COLO668 (cell line): ENCODE data around the gene UNC5A.
"Not testable (repeated sequence)": the region's sequence is repeated elsewhere in the genome, so short reads cannot be mapped to it uniquely, and the experiment has no call there.

ENCODE experiments used
- DNase-seq: peaks from one replicate; lab custom pipeline; 2025; ENCODE audit not compliant: unreplicated experiment; lab: John Stamatoyannopoulos, UW

Gene UNC5A

DNA sequence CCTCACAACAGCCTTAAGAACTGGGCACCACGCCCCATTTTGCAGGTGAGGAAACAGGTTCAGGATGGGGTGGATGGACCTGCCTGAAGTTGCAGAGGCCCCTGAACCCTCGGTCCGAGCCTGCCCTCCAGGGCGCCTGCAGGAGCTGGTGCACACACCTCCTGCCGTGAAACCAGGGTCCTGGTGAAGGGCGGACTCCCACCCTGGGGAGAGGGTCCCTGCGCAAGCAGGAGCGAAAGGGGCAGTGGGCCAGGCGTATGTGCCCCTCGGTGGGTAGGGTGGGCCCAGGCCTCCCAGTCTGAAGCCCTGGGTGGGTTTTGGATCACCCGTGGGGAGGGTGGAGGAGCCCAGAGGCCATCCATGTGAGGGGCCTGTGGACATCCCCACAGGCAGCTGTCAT lies 50.9 kb downstream of the UNC5A start:
- no peak for DNase-seq

DNA sequence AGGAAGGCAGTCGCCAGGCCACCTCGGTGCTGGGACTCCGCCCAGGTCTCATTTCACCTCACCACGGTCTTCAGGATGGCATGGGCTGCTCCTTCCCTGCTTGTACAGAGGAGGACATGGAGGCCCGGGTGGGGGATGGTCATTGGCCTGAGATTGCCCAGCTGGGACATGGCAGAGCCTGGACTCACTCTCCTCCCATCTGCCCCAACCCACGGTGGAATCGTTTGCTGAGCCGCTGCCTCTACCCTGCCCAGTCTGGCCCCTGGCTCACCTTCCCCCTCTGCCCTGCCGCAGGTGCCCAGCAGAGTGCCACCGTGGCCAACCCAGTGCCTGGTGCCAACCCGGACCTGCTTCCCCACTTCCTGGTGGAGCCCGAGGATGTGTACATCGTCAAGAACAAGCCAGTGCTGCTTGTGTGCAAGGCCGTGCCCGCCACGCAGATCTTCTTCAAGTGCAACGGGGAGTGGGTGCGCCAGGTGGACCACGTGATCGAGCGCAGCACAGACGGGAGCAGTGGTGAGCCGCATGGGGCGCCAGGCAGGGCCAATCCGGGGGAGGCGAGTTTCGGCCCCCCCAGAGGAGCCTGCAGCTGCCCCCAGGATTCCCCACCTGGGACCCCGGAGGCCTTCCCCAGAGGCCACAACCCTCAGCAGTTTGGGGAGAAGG lies 52.1 kb downstream of the UNC5A start:
- DNase-seq = no peak

DNA sequence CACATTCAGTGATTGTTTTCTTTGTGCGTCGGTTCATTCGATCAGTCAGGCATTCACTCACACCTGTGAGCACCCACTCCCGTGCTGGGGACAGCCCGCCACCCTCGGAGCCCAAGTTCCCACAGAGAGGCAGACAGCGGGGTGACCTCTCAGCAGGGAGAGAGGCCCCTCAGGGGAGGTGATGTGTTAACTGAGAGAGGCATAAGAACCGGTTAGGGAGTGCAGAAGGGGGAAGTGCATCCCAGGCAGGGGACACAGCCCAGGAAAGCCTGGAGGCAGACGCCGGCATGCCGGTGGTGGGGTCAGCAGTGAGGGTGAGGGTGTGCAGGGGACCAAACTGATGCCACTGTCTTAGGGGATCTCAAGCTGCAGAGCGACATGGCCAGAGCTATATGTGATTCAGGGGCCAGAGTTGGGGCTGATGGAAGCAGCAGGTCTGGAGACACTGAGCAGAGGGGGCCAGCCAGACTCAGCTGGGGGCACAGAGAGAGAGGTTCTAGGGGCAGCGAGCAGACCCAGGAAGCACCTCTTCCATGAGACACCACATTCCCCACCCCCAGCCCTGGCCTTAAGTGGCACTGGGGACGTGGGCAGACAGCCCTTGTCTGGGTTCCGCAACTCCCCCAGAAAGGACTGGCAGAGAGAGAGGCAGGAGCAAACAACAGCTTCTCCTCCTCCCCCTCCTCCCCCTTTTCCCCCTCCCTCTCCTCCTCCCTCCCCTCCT lies 52.8 kb downstream of the UNC5A start:
- no peak for DNase-seq

DNA sequence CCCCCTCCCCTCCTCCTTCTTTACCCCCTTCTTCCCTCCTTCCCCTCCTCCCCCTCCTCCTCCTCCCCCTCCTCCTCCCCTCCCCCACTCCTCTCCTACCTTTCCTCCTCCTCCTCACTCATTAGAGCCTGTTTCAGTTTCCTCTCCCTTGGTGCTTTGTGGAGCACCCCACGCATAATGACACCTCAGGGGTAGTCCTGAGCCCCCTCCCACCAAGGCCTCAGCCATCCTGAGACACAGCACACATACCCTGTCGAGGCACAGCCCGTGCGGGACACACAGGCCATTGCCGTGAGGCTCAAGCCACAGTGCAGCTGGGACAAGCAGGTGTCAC lies 53.4 kb downstream of the UNC5A start:
- DNase-seq = no peak

DNA sequence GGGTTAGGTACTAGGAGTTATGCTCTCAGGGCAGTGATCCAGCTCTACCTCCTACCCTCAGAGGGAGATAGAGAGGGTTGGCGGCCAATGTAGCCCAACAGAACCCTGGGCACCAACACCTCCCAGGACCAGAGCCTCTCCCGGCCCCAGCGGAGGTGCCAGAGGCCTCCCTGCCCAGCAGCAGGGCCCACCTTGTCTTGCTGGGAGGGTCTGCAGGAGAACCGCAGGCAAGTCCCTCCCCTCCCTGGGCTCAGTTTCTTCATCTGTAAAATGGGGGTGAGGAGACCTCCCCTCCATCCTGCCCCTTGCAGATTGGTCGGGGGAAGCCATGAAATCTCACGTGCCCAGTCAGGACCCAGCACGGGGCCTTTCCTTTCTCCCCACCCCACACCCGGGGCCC lies 54.4 kb downstream of the UNC5A start:
- no peak for DNase-seq

DNA sequence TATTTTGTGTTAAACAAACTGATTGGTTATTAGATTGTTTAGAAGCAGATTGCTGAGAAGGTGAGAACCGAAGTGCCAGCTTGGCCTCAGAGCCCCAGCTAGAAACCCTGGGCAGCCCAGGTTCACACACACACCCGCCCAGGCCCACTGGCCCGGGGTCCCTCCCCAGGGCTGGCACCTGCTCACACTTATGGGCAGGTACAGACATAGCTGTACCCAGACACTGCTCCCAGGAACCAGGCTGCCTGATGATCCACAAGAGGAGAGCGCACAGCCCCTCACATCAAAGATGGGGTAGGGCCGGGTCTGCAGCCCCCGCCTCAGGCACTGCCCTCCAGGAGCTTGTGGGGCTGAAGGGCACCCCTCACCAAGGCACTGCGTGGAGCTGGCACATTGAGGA lies 55.6 kb downstream of the UNC5A start:
- no peak for DNase-seq

DNA sequence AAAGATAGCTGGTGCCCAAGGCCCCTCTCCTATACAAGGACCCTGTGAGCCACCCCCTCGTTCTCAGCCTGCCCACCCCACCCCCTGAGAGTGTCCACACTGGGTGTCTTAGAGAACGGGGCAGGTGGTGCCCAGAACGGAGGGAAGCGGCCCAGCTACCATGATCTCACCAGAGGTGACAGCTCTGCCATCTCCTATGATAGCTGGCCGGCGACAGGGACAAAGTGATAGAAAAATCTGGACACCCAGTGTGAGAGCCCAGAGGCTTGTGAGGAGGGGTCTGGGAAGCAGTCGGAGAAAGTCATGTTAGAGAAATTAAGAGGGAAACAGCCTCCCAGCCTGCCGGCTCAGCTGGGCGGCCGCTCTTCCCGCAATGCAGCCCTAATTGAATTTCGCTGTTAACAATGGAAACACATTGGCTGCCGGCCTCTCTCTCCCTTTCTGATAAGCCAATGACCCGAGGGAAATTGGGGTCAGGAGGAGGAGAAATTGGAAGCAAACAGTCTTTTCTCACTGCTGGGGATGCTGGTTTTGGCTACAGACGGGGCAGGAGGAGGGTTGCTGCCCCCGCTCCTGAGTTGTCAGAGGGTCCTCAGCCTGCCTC lies 56.5 kb downstream of the UNC5A start:
- no peak for DNase-seq

DNA sequence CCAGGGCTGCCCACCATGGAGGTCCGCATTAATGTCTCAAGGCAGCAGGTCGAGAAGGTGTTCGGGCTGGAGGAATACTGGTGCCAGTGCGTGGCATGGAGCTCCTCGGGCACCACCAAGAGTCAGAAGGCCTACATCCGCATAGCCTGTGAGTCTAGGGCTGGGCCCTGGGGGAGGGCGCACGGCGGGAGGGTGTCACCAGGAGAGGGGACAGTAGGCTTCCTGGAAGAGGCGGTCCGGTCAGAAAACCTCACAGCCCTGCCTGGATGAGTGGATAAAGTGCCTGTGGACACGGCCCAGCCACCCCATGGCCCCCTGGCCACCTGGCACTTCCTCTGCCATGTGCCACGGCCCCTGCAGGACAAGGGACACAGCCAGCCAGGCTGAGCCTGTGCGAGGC lies 57.8 kb downstream of the UNC5A start:
- DNase-seq = no peak

DNA sequence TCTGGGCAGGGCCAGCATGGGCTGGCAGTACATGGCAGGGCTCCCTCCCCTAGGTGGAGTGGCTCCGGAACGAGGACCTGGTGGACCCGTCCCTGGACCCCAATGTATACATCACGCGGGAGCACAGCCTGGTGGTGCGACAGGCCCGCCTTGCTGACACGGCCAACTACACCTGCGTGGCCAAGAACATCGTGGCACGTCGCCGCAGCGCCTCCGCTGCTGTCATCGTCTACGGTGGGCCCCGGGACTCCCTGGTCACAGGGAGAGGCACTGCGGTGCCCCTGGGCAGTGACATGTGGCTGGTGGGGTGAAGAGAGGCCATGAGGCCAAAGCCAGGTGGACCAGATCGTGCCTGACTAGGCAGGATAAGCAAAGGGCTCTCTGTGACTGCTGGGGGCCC lies 58.4 kb downstream of the UNC5A start:
- no peak for DNase-seq

DNA sequence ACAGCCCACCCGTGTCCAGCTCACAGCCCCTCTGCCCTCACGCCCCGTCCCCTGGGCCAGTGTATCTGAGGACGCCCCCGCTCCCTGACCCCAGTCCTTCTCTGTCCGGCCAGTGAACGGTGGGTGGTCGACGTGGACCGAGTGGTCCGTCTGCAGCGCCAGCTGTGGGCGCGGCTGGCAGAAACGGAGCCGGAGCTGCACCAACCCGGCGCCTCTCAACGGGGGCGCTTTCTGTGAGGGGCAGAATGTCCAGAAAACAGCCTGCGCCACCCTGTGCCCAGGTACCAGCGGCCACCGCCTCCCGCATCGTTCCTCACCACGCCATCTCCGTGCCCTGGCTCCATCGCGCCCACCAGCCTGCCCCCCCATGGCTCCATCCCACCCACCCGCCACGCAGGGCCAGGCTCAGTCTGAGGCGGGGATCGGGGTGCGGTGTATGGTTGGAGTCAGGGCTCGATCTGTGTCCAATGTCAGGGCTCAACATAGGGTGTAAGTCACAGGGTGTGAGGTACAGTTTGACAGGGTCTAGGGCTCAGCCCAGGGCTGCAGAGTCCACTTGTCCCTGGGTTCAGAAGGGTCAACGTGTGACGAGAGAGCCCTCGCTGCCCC lies 59.2 kb downstream of the UNC5A start:
- DNase-seq = no peak

DNA sequence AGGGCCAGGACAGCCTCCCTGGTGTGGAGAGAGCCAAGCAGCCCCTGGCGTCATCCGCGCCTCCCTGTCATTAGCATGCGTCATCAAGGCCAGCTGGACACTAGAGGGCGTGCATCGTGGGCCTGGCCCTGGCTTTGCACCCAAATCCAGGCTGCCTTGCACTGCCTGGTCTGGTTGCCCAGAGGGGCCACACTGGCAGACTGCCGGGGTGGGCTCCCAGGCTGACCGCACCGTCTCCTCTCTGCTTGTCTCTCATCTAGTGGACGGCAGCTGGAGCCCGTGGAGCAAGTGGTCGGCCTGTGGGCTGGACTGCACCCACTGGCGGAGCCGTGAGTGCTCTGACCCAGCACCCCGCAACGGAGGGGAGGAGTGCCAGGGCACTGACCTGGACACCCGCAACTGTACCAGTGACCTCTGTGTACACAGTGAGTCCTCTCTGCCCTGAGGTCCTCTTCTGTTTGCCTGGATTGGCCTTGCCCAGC lies 59.8 kb downstream of the UNC5A start:
- DNase-seq = peak; percentile 23

DNA sequence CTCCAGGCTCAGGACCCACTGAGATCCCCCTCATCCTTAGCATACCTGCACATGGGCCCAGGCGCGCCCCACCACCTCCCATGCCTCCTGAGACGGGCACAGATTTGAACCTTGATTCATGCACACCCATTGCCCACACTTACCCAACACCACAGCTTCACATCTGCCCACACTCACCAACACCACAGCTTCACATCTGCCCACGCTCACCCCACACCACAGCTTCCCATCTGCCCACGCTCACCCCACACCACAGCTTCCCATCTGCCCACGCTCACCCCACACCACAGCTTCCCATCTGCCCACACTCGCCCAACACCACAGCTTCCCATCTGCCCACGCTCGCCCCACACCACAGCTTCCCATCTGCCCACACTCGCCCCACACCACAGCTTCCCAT lies 60.3 kb downstream of the UNC5A start:
- not testable (repeated sequence) for DNase-seq

DNA sequence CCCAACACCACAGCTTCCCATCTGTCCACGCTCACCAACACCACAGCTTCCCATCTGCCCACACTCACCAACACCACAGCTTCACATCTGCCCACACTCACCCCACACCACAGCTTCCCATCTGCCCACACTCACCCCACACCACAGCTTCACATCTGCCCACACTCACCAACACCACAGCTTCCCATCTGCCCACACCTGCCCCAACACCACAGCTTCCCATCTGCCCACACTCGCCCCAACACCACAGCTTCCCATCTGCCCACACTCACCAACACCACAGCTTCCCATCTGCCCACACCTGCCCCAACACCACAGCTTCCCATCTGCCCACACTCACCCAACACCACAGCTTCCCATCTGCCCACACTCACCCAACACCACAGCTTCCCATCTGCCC lies 62.2 kb downstream of the UNC5A start:
- not testable (repeated sequence) for DNase-seq

DNA sequence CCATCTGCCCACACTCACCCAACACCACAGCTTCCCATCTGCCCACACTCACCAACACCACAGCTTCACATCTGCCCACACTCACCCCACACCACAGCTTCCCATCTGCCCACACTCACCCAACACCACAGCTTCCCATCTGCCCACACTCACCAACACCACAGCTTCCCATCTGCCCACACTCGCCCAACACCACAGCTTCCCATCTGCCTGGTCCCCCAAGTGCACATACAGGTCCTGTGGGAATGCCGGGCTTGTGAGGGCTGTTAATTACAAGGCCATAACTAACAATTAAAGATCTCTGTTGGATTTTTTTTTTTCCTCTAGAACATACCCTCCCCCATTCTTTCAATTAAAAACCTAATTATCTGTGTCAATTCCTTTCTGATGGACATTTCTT lies 62.7 kb downstream of the UNC5A start:
- not testable (repeated sequence) for DNase-seq

DNA sequence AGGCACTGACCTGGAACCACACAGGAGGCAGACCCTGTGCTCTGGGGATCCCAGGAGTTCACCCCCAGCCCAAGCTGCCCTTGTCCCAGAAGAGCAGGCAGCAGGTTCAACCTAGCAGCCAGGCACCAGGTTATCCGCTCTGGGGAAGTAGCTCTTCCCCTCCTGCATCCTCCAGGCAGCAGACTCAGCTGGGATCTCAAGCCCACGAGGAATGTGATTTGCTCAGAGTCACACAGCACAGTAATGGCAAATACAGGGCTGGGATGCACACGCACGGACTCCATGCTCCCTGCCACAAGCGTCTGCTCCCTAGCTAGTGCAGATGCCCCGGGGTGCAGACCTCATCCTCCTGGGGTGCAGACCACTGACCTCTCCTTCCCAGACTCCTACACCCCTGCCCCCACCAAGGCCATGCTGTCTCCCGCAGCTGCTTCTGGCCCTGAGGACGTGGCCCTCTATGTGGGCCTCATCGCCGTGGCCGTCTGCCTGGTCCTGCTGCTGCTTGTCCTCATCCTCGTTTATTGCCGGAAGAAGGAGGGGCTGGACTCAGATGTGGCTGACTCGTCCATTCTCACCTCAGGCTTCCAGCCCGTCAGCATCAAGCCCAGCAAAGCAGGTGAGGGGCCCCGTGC lies 63.3 kb downstream of the UNC5A start:
- no peak for DNase-seq

DNA sequence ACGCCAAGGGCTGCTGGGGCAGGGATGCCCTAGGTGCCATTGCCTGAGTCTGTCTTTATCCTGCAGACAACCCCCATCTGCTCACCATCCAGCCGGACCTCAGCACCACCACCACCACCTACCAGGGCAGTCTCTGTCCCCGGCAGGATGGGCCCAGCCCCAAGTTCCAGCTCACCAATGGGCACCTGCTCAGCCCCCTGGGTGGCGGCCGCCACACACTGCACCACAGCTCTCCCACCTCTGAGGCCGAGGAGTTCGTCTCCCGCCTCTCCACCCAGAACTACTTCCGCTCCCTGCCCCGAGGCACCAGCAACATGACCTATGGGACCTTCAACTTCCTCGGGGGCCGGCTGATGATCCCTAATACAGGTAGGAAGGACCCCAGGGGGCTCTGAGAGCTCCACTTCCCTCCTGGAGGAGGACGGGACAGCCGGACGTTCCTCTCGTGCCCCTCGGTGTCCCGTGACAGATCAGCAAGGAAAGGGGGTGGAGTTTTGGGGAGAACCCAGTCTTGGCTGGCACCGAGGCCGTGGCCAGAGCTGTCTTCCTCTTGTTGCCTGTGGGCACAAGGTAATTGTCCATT lies 63.9 kb downstream of the UNC5A start:
- DNase-seq = no peak

DNA sequence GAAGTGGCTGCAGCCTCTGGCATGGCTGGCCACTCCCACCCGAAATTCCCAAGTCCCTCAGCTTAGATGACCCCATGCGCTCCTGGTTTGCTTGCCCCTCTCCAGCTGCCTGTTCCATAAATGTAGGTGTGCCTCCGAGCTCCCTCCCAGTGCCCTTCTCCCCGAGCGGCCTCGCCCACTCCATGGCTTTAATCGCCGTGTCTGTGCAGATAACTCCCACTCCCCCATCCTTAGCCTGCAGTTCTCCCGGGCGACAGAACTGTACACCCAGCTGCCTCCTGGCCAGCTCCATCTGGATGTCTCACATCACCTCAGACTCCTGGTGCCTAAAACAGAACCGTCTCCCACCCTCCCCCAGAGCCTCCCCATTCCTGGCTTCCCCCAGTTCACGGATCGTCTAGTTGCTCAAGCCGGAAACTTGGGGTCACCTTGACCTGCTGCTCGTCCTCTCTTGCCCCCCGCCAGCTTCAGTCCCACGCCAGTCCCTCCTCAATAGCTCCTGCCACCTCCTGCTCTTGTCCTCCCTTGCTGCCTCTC lies 64.7 kb downstream of the UNC5A start:
- DNase-seq = no peak

DNA sequence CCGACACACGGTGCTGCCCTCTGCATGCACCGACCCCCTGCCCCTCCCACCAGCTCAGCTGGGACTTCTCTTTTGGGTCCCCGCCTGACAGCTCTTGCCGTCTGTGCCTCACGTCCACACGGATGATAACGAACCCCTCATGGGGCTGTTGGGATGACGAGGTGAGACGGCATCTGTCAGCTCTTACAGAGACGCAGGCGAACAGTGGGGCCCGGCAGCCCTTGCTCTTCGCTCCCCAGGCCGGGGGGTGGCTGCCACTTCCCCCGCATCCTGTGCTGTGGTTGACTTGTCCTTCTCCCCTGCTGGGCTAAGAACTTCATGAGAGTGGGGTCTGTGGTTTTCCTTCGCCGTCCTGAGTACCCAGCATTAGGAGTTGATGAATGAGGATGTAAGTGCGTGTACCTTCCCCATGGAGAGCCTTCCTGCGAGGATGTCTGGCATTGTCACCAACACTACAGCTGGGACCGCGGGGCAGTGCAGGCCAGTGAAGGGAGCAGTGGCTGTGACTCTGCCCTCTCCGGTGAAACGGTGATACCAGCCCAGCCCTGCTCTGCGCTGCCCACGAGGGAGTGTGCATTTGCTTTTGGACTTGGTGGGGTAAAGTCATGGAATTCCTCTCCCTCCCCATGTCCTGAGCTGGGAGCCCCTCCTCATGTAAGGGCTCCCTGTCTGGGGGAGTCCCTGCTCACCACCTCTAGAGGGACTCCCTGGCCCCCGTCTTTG lies 65.6 kb downstream of the UNC5A start:
- DNase-seq = no peak

DNA sequence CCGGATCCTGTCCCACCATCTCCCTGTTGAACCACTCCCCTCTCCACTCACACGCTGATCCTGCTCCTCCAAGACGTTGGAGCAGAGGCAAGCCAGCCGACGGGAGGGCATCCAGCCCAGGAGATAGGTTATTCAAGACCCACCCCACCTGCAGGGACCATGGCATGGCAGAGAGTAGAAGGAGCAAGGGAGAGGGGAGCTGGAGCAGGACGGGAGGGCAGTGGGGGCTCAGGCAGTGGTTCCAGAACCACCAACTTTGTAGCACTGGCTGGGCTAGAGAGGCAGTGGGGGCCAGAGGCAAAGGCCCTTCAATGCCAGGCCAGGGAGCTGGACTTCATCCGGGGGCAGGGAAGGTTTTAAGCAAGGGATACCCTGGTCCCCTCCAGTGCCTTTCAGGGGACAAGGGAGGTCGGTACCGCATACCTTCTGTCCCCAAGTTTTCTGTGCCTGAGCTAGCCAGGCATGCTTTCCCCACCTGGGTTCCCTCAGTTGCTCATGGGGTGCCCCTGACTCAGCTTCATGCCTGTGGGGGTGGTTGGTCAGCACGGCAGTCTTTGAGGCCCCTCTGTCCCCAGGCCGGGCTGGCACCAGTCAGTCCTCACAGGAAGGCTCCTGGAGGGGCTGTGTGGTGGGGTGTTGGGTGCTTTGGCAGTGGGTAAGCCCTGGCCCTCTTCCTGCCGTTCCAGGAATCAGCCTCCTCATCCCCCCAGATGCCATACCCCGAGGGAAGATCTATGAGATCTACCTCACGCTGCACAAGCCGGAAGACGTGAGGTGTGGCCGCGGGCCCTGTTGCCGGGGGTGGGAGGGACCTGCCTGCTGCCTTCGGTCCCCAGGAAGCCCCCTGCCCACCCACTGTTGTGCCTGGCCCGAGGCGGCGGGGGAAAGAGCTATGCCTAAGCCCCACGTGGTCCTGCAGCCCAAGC lies 66.4 kb downstream of the UNC5A start:
- DNase-seq = no peak
